ENCODE data around the gene SHROOM3. TPM values are rescaled to one million over a fixed set of nuclear protein-coding genes. Genes with fewer than 3 reads are reported as not detected.

The SHROOM3 gene
- total and polyA plus RNA-seq, 4 donors = 4.7 to 25.8 (median 8.7) TPM

GRCh38 chr4:76689145-76689817 lies 254.3 kb downstream of the SHROOM3 start:
- no peaks in the 10 kb centered on the region for H3K27me3 ChIP-seq (ENCODE audit: control insufficient read depth in 4 of 4, insufficient read depth in 4 of 4, low read length in 3 of 4)
- H3K9ac ChIP-seq (ENCODE audit: low read depth in 1 of 2, low read length in 2 of 2) = peak overlapping the region; percentile 19 to 62
- TF ChIP-seq FOXA1 (IDR thresholded peaks at IDR 0.05) (no peak), RXRA (IDR thresholded peaks at IDR 0.05) (no peak), YY1 (IDR thresholded peaks at IDR 0.05) (no peak), HNF4G (IDR thresholded peaks at IDR 0.05) (no peak), SP1 (IDR thresholded peaks at IDR 0.05) (no peak), GABPA (IDR thresholded peaks at IDR 0.05 in 1 of 2, conservative IDR thresholded peaks at IDR 0.05 in 1 of 2) (no peak), MAX (IDR thresholded peaks at IDR 0.05) (no peak), ZBTB33 (IDR thresholded peaks at IDR 0.05) (no peak), EGR1 (IDR thresholded peaks at IDR 0.05; ENCODE audit: low read depth in 2 of 2) (no peak), JUND (IDR thresholded peaks at IDR 0.05) (no peak), NR2F2 (IDR thresholded peaks at IDR 0.05) (no peak)
- WGBS = 1% methylated on average over 87 of the region's 87 CpGs
- no peaks in the 10 kb centered on the region for H3K36me3 ChIP-seq (ENCODE audit: control insufficient read depth in 4 of 4, insufficient read depth in 3 of 4, low read depth in 1 of 4, low read length in 3 of 4)
- DNase-seq (ENCODE audit: low spot score) = peak; percentile 43
- H3K9me3 ChIP-seq (ENCODE audit: control insufficient read depth in 4 of 4, low read length in 3 of 4) = no peaks in the 10 kb centered on the region
- peaks cover 3 to 35% (median 28%) of the 10 kb centered on the region in 4 donors for H3K4me1 ChIP-seq (ENCODE audit: control insufficient read depth in 4 of 4, insufficient read depth in 4 of 4, low read length in 3 of 4)
- H3K4me3 ChIP-seq (ENCODE audit: low read depth in 1 of 3, low read length in 3 of 3) = peak overlapping the region; percentile 5 to 89 (median 58)
- H3K27ac ChIP-seq (ENCODE audit: low read depth in 1 of 2, low read length in 2 of 2) = peak overlapping the region; percentile 56 to 76

GRCh38 chr4:76690011-76690905 lies 255.2 kb downstream of the SHROOM3 start:
- peak overlapping the region; percentile 3 to 62 for H3K9ac ChIP-seq (ENCODE audit: low read depth in 1 of 2, low read length in 2 of 2)
- no peak for DNase-seq (ENCODE audit: low spot score)
- H3K4me3 ChIP-seq (ENCODE audit: low read depth in 1 of 3, low read length in 3 of 3) = peak overlapping the region in 2 of 3 donors; percentile 58 to 89
- no peaks in the 10 kb centered on the region for H3K36me3 ChIP-seq (ENCODE audit: control insufficient read depth in 4 of 4, insufficient read depth in 3 of 4, low read depth in 1 of 4, low read length in 3 of 4)
- H3K27ac ChIP-seq (ENCODE audit: low read depth in 1 of 2, low read length in 2 of 2) = peak overlapping the region; percentile 66 to 68
- peaks cover 3 to 35% (median 28%) of the 10 kb centered on the region in 4 donors for H3K4me1 ChIP-seq (ENCODE audit: control insufficient read depth in 4 of 4, insufficient read depth in 4 of 4, low read length in 3 of 4)
- WGBS = 18% methylated on average over 12 of the region's 12 CpGs
- H3K27me3 ChIP-seq (ENCODE audit: control insufficient read depth in 4 of 4, insufficient read depth in 4 of 4, low read length in 3 of 4) = no peaks in the 10 kb centered on the region
- no peaks in the 10 kb centered on the region for H3K9me3 ChIP-seq (ENCODE audit: control insufficient read depth in 4 of 4, low read length in 3 of 4)
- TF ChIP-seq NR2F2 (IDR thresholded peaks at IDR 0.05) = no peak
- TF ChIP-seq EGR1 (IDR thresholded peaks at IDR 0.05; ENCODE audit: low read depth in 2 of 2) = no peak
- TF ChIP-seq RAD21 (IDR thresholded peaks at IDR 0.05) = peak in 1 of 2 donors; percentile 12
- no peak for TF ChIP-seq JUND (IDR thresholded peaks at IDR 0.05)
- TF ChIP-seq MAX (IDR thresholded peaks at IDR 0.05) = no peak
- TF ChIP-seq HNF4A (conservative IDR thresholded peaks at IDR 0.05) = peak in 1 of 2 donors; percentile 6
- no peak for TF ChIP-seq HNF4G (IDR thresholded peaks at IDR 0.05)
- TF ChIP-seq ATF3 (IDR thresholded peaks at IDR 0.05) = no peak
- TF ChIP-seq YY1 (IDR thresholded peaks at IDR 0.05) = no peak
- TF ChIP-seq FOXA2 (IDR thresholded peaks at IDR 0.05) = no peak
- TF ChIP-seq RXRA (IDR thresholded peaks at IDR 0.05) = peak in 1 of 2 donors; percentile 18

Measured in liver (tissue), 9 donors.